Right lobe of liver (tissue), 6 donors: ENCODE data around the gene TAS2R42. TPM values are rescaled to one million over a fixed set of nuclear protein-coding genes. Genes with fewer than 3 reads are reported as not detected.

Experiments
- ATAC-seq, 4 donors: fragments of 200-7000 bp; cut with Tn5 transposase; one replicate each; pipeline ENCODE4 v1.9.1; 2020; ENCODE audit warnings: mild to moderate bottlenecking in 4 of 4, moderate library complexity in 4 of 4
- DNase-seq, 3 donors: peaks; one replicate each; pipeline ENCODE4 v3.0.0-alpha.2; 2020
- H3K27ac ChIP-seq, 3 donors: fragments of 200-600 bp; one replicate each; pipeline ENCODE4 v1.8.0; 2022
- H3K27me3 ChIP-seq, 2 donors: fragments of 200-600 bp; one replicate each; pipeline ENCODE4 v1.8.0; 2022
- H3K36me3 ChIP-seq, 4 donors: fragments of 200-600 bp; sonication (generic) in 1 of 4; one replicate each; pipeline versions ENCODE4 v1.5.1 to v1.8.0; 2017 to 2022; ENCODE audit warnings: control low read depth in 1 of 4
- H3K4me1 ChIP-seq, 4 donors: fragments of 200-600 bp; sonication (generic) in 1 of 4; one replicate each; pipeline versions ENCODE4 v1.5.1 to v1.8.0; 2017 to 2022; ENCODE audit warnings: control low read depth in 1 of 4
- H3K4me3 ChIP-seq, 3 donors: fragments of 200-600 bp; one replicate each; pipeline ENCODE4 v1.8.0; 2022
- H3K9me3 ChIP-seq, 4 donors: fragments of 200-600 bp; sonication (generic) in 1 of 4; one replicate each; pipeline versions ENCODE4 v1.5.1 to v1.8.0; 2017 to 2022; ENCODE audit warnings: control low read depth in 1 of 4
- CTCF ChIP-seq, 4 donors: fragments of 200-600 bp in 3 of 4; fragments of 450-650 bp in 1 of 4; IDR thresholded peaks; one replicate each; pipeline versions ENCODE4 v1.5.1 to v1.8.0; 2016 to 2022; ENCODE audit warnings: antibody characterized with exemption in 4 of 4, mild to moderate bottlenecking in 2 of 4
- POLR2A ChIP-seq: fragments of 450-650 bp; IDR thresholded peaks from one replicate; pipeline ENCODE4 v1.6.1; 2017; ENCODE audit warnings: antibody characterized with exemption, mild to moderate bottlenecking
- WGBS: methylation state at CpG from one replicate; pipeline ENCODE4 v1.1.6; 2018; ENCODE audit warnings: low coverage, low lambda C conversion rate; ENCODE audit not compliant: insufficient coverage; ENCODE audit errors: missing lambda C conversion rate; 5-methylcytosine and 5-hydroxymethylcytosine counted together
- intact Hi-C, 2 donors: fragments of 100-400 bp; cut with DNase I; formaldehyde crosslinking; loops; one replicate each; pipeline versions ENCODE4 v1.11.2 to v1.14.1; 2022
- total RNA-seq, 6 experiments: library from RNA; depleted of rRNA in 2 of 6; stranded (reverse); fragments of >200 nt in 2 of 6; fragmentation: NEBNext Ultra II Directional in 3 of 6; extraction: Animal tissue kit (Norgen Biotek cat#: 25700) in 3 of 6; gene quantifications; one replicate each; pipeline versions ENCODE4 v1.1.0 to v1.2.4, GENCODE V29; 2016 to 2023
- donor health status: DM: no; HTN: yes; CAD: no.
- donor health status: DM: no; HTN: no; CAD: no.
- donor health status: DM: no; HTN: no; CAD: no.
- donor health status: DM: no; HTN: yes; CAD: no.
- donor health status: DM: no; HTN: yes; CAD: no.

TAS2R42 gene
- total RNA-seq, 6 experiments from 2014 or later: not detected

DNA sequence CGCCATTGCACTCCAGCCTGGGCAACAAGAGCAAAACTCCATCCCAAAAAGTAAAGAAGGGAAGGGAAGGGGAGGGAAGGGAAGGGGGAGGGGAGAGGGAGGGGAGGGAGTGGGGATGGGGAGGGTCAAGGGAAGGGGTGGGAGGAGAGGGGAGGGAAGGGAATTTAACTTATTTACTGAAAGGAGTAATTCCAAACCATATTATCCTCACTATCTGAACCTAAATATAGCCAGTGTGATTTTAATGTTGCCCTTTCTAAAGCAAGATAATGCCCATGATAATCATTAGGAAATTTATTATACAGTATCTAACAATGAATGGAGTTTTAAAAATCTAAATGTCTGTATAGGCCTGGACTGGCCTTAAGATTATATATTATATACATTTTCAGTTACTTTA lies 8.5 kb downstream of the TAS2R42 start:
- Histone ChIP-seq H3K4me1 (peaks cover 0 to 11% (median 3%) of the 10 kb centered on the region in 4 donors), H3K27ac (no peak overlapping the region), H3K36me3 (no peaks in the 10 kb centered on the region), H3K27me3 (no peaks in the 10 kb centered on the region), H3K9me3 (no peaks in the 10 kb centered on the region), H3K4me3 (no peak overlapping the region)
- ATAC-seq: no peak
- no peak for DNase-seq
- TF ChIP-seq POLR2A (no peak), CTCF (IDR thresholded peaks at IDR 0.05) (no peak)
- intact Hi-C loops: no loop called here
- 90% methylated on average over 1 of the region's 1 CpG for WGBS

DNA sequence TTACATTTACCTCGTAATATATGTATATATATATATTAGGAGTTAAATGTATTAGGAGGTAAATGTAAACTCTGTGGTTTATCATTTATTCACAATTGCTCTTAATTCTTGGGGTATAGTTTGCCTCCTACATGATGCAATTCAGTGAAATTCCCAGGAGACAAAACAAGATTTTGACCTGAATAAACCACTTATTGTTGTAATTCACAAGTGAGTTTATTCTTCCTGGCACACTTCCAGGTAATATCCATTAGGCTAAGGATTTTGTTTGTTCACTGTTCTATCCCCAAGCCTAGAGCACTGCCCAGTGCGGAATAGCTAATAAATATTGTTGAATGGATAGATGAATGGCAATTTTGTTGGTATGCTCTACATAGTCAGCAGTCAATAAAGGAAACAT lies 12.7 kb downstream of the TAS2R42 start:
- H3K27me3 ChIP-seq: no peaks in the 10 kb centered on the region
- 96% methylated on average over 2 of the region's 2 CpGs for WGBS
- no peak for TF ChIP-seq CTCF (IDR thresholded peaks at IDR 0.05)
- no peak for TF ChIP-seq POLR2A
- H3K9me3 ChIP-seq: no peaks in the 10 kb centered on the region
- no peak for ATAC-seq
- no peak overlapping the region for H3K27ac ChIP-seq
- peaks cover 0 to 25% (median 2%) of the 10 kb centered on the region in 4 donors for H3K4me1 ChIP-seq
- no peak overlapping the region for H3K4me3 ChIP-seq
- intact Hi-C loops: no loop called here
- DNase-seq: no peak
- H3K36me3 ChIP-seq: no peaks in the 10 kb centered on the region

GRCh38 chr12:11171969-11172675 lies 14.6 kb downstream of the TAS2R42 start:
- Histone ChIP-seq H3K4me3 (peak overlapping the region; percentile 86 to 96 (median 89)), H3K27me3 (no peaks in the 10 kb centered on the region), H3K9me3 (no peaks in the 10 kb centered on the region), H3K4me1 (peaks cover 0 to 25% (median 2%) of the 10 kb centered on the region in 4 donors), H3K27ac (peak overlapping the region; percentile 96 to 98 (median 97)), H3K36me3 (no peaks in the 10 kb centered on the region)
- intact Hi-C loops: no loop called here
- DNase-seq (no peak), ATAC-seq (no peak)
- TF ChIP-seq POLR2A: no peak
- no peak for TF ChIP-seq CTCF (IDR thresholded peaks at IDR 0.05)
- 3% methylated on average over 10 of the region's 10 CpGs for WGBS

DNA sequence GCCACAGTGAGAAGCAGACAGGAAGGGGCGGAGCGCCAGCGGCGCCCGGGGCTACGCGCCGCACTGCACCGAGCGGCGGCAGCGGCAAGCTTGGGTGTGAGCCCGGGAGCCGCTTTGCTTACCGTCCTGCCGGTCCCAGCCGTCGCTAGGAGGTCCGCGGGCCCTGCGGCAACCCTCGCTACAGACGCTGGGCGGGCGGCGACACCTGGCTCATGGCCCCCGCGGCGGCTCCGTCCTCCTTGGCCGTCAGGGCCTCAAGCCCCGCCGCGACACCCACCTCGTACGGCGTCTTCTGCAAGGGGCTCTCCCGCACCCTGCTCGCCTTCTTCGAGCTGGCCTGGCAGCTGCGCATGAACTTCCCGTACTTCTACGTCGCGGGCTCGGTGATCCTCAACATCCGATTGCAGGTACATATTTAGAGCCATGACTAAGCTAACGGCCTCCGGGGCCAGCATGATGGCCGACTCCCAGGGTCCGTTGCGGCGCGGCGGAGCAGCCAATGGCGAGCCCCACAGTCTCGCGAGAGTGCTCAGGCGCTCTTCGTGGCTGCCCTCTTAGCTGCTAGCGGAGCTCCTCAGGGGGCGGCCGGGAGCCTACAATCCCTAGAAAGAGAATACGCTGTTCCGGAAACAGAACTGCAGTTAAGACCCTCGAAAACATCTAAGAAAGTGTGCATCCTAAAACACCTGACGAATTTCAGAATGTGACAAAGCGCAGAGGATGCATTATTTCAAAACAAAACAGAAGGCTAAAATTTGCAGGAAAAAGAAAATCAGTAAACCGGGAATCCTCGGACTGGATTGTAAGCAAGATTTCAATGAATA lies 15.4 kb downstream of the TAS2R42 start, which contains the start of gene SMIM10L1:
SMIM10L1 (plus strand) TSS at position 50 of the 824 bp plus-strand sequence; CDS start at position 213, 163 bp downstream.
- H3K27me3 ChIP-seq: no peaks in the 10 kb centered on the region
- H3K27ac ChIP-seq: peak within 1 kb of the TSS; percentile 96 to 98 (median 97)
- peak; percentile 99 to 100 (median 99) for ATAC-seq
- TF ChIP-seq POLR2A (peak; percentile 84), CTCF (IDR thresholded peaks at IDR 0.05) (no peak)
- peak within 1 kb of the TSS; percentile 86 to 96 (median 89) for H3K4me3 ChIP-seq
- WGBS: under 1% methylated on average over 33 of the region's 70 CpGs
- no peaks in the 10 kb centered on the region for H3K36me3 ChIP-seq
- intact Hi-C loops: no loop called here
- H3K4me1 ChIP-seq: peaks cover 0 to 25% (median 2%) of the 10 kb centered on the region in 4 donors
- no peaks in the 10 kb centered on the region for H3K9me3 ChIP-seq
- peak; percentile 92 to 94 (median 94) for DNase-seq
